Measurements from ENCODE around the gene CELA2B.

The CELA2B gene

GRCh38 chr1:15443281-15443680, 32.6 kb upstream of the CELA2B start:
- DNase-seq = peak; percentile 26
- H3K4me1 ChIP-seq = no peaks in the 10 kb centered on the region; the same call in 1 of the 2 replicates
- no peak for TF ChIP-seq CTCF (IDR thresholded peaks at IDR 0.05; ENCODE audit: low read depth, low read length)

GRCh38 chr1:15444468-15445389, 31.2 kb upstream of the CELA2B start:
- Histone ChIP-seq H3K9me3 (no peaks in the 10 kb centered on the region), H3K4me1 (no peaks in the 10 kb centered on the region; the same call in 1 of the 2 replicates), H3K27me3 (no peaks in the 10 kb centered on the region), H3K4me3 (ENCODE audit: low read depth, low read length) (no peak overlapping the region), H3K36me3 (no peaks in the 10 kb centered on the region)
- peak; percentile 80 for DNase-seq
- no peak for TF ChIP-seq CTCF (IDR thresholded peaks at IDR 0.05; ENCODE audit: low read depth, low read length)

More at GRCh38 chr1:15443281-15443680, 32.6 kb upstream of the CELA2B start:
- H3K4me3 ChIP-seq (ENCODE audit: low read depth, low read length) = no peak overlapping the region
- no peaks in the 10 kb centered on the region for H3K27me3 ChIP-seq
- no peaks in the 10 kb centered on the region for H3K36me3 ChIP-seq
- H3K9me3 ChIP-seq = no peaks in the 10 kb centered on the region

GRCh38 chr1:15445390-15446122, 30.3 kb upstream of the CELA2B start:
- TF ChIP-seq CTCF (IDR thresholded peaks at IDR 0.05; ENCODE audit: low read depth, low read length) = no peak
- H3K9me3 ChIP-seq = no peaks in the 10 kb centered on the region
- H3K4me1 ChIP-seq = no peaks in the 10 kb centered on the region; the same call in 1 of the 2 replicates
- no peak overlapping the region for H3K4me3 ChIP-seq (ENCODE audit: low read depth, low read length)
- no peaks in the 10 kb centered on the region for H3K27me3 ChIP-seq
- no peaks in the 10 kb centered on the region for H3K36me3 ChIP-seq
- DNase-seq = no peak

GRCh38 chr1:15446212-15446611, 29.7 kb upstream of the CELA2B start:
- DNase-seq = no peak
- Histone ChIP-seq H3K9me3 (no peaks in the 10 kb centered on the region), H3K27me3 (no peaks in the 10 kb centered on the region), H3K36me3 (no peaks in the 10 kb centered on the region), H3K4me3 (ENCODE audit: low read depth, low read length) (no peak overlapping the region), H3K4me1 (no peaks in the 10 kb centered on the region; the same call in 1 of the 2 replicates)
- no peak for TF ChIP-seq CTCF (IDR thresholded peaks at IDR 0.05; ENCODE audit: low read depth, low read length)

GRCh38 chr1:15448877-15449462, 26.9 kb upstream of the CELA2B start:
- no peaks in the 10 kb centered on the region for H3K27me3 ChIP-seq
- no peaks in the 10 kb centered on the region for H3K4me1 ChIP-seq

More at GRCh38 chr1:15448877-15449462, 26.9 kb upstream of the CELA2B start:
- no peaks in the 10 kb centered on the region for H3K9me3 ChIP-seq
- H3K4me3 ChIP-seq (ENCODE audit: low read depth, low read length) = no peak overlapping the region
- H3K36me3 ChIP-seq = no peaks in the 10 kb centered on the region
- TF ChIP-seq CTCF (IDR thresholded peaks at IDR 0.05; ENCODE audit: low read depth, low read length) = no peak
- no peak for DNase-seq
